ENCODE results near the gene ARHGAP26. TPM values are rescaled to one million over a fixed set of nuclear protein-coding genes. Genes with fewer than 3 reads are reported as not detected.
A peak's percentile ranks its signal among the peaks of the same experiment; 100 is the strongest.

The ARHGAP26 gene
- total and polyA plus RNA-seq, 2 of the 4 experiments (the other 2 are of a cell fraction) = 0.54 to 0.56 TPM

- intact Hi-C loops (cut with micrococcal nuclease) = loop anchor here (10.0 kb wide), 1 partner anchor 1010 kb away; no protein-coding TSS in a partner anchor
- ChIA-PET POLR2A (ENCODE audit: unreplicated experiment) (interaction anchor here (1.2 kb wide), 1 partner anchor 16 kb away, joined by 3 read pairs; no protein-coding TSS in a partner anchor), CTCF (interaction anchor here (1.7 kb wide), 1 partner anchor 249 kb away, joined by 4 read pairs; the partner anchor contains the start of gene NR3C1)
- H3K36me3 ChIP-seq (ENCODE audit: control insufficient read depth, insufficient read depth, low read length) = no peaks in the 10 kb centered on the region
- H3K79me1 ChIP-seq (ENCODE audit: low read depth in 1 of 2, low read length in 2 of 2) = peaks cover 0 to 11% of the 10 kb centered on the region in 2 experiments; a peak in 2 of 4 replicates
- peak overlapping the region; percentile 100 for H2BK120ac ChIP-seq (ENCODE audit: low read depth, low read length)
- H3K9ac ChIP-seq (ENCODE audit: low read depth, low read length) = peak overlapping the region; percentile 69
- H2BK15ac ChIP-seq (ENCODE audit: low read depth, low read length) = peak overlapping the region; percentile 99
- no TSS peak for BruUV-seq (replicated peaks)
- H3K4me3 ChIP-seq (ENCODE audit: insufficient read depth, low read depth, low read length) = no peak overlapping the region
- peak overlapping the region; percentile 98 for H3K14ac ChIP-seq (replicated peaks; ENCODE audit: low read depth, low read length)
- H3K4me1 ChIP-seq (ENCODE audit: control insufficient read depth, insufficient read depth, low read length) = peaks cover 23% of the 10 kb centered on the region
- peak overlapping the region; percentile 97 for H2AK5ac ChIP-seq (ENCODE audit: low read depth, low read length)
- H3K27ac ChIP-seq (ENCODE audit: insufficient read depth, low read length) = peak overlapping the region; percentile 100
- H4K5ac ChIP-seq (ENCODE audit: low read depth, low read length) = peak overlapping the region; percentile 99
- peak overlapping the region; percentile 99 for H4K91ac ChIP-seq (ENCODE audit: insufficient read depth, low read depth, low read length)
- no peaks in the 10 kb centered on the region for H3K27me3 ChIP-seq (ENCODE audit: control insufficient read depth, insufficient read depth, low read length)
- H3K23ac ChIP-seq (ENCODE audit: low read depth, low read length) = peak overlapping the region; percentile 90
- peak overlapping the region; percentile 97 for H2BK5ac ChIP-seq (ENCODE audit: low read depth, low read length, poor library complexity, severe bottlenecking)
- H3K4me2 ChIP-seq (ENCODE audit: low read depth, low read length) = peak overlapping the region; percentile 49
- dilution Hi-C loops (cut with HindIII; ENCODE audit: low sequenced_read_pairs, unreplicated experiment) = no loop called here
- peak overlapping the region; percentile 100 for H3K4ac ChIP-seq (ENCODE audit: low read depth, low read length)
- TF ChIP-seq CHD1 (IDR thresholded peaks at IDR 0.05; ENCODE audit: low read depth, low read length) = no peak
- TF ChIP-seq MAZ (IDR thresholded peaks at IDR 0.05; ENCODE audit: borderline replicate concordance, low read depth, low read length) = no peak
- TF ChIP-seq NFE2L2 (IDR thresholded peaks at IDR 0.05; ENCODE audit: low read depth, low read length) = no peak
- no peak for TF ChIP-seq RAD21 (IDR thresholded peaks at IDR 0.05; ENCODE audit: low read length)
- TF ChIP-seq CTCF (conservative IDR thresholded peaks at IDR 0.05; ENCODE audit: low read depth, low read length) = no peak
- no peak for TF ChIP-seq RCOR1 (IDR thresholded peaks at IDR 0.05; ENCODE audit: insufficient replicate concordance, low read length)
- TF ChIP-seq POLR2A (IDR thresholded peaks at IDR 0.05; ENCODE audit: low read depth, low read length) = no peak
- TF ChIP-seq BHLHE40 (IDR thresholded peaks at IDR 0.05; ENCODE audit: low read depth, low read length) = no peak
- no peak for TF ChIP-seq USF2 (IDR thresholded peaks at IDR 0.05; ENCODE audit: low read depth, low read length)
- no peak for TF ChIP-seq SMC3 (IDR thresholded peaks at IDR 0.05; ENCODE audit: low read depth, low read length)
- H4K20me1 ChIP-seq (ENCODE audit: insufficient read depth, low read length) = no peaks in the 10 kb centered on the region
- peak overlapping the region; percentile 86 to 96 for H4K8ac ChIP-seq (ENCODE audit: low read depth in 2 of 2, low read length in 2 of 2)
- H3K18ac ChIP-seq (ENCODE audit: low read depth, low read length) = peak overlapping the region; percentile 100
- H3K9me3 ChIP-seq (ENCODE audit: control insufficient read depth, insufficient read depth, low read length) = no peaks in the 10 kb centered on the region
- H2AK9ac ChIP-seq (replicated peaks; ENCODE audit: low read depth, low read length, poor library complexity) = peak overlapping the region; percentile 75
- peak overlapping the region; percentile 89 for H3K56ac ChIP-seq (ENCODE audit: extremely low read depth, insufficient read depth, low read length)
- peak overlapping the region; percentile 99 for H2BK20ac ChIP-seq (ENCODE audit: low read depth, low read length)
- H3K9me1 ChIP-seq (ENCODE audit: insufficient read depth, low read length) = peaks cover 17% of the 10 kb centered on the region
- ATAC-seq (ENCODE audit: low read depth) = peak; percentile 47
- H2AFZ ChIP-seq (replicated peaks; ENCODE audit: low read length, poor library complexity) = peak overlapping the region; percentile 83
- in situ Hi-C loops (cut with MboI; ENCODE audit: low sequenced_read_pairs) = no loop called here
- 30% methylated on average over 2 of the region's 5 CpGs; no CpG with 5 or more reads in 1 of the 2 experiments for WGBS, 2 experiments (ENCODE audit: extremely low coverage in 2 of 2, insufficient read length in 1 of 2)
- peak; percentile 42 for DNase-seq
These were observed 384.6 kb downstream of the ARHGAP26 start for GRCh38 chr5:143154510-143155370.
